K562 (cell line): ENCODE results near the gene PPFIA3. TPM values are rescaled to one million over a fixed set of nuclear protein-coding genes. Genes with fewer than 3 reads are reported as not detected.

Source experiments
- ATAC-seq: fragments of 200-7000 bp; cut with Tn5 transposase; 3 replicates; pipeline ENCODE4 v1.9.1; 2020; ENCODE audit warnings: moderate library complexity
- BruUV-seq: library from RNA; stranded (reverse); fragments of 400-500 nt; replicated peaks from 2 replicates; lab custom pipeline; 2021; lab: Mats Ljungman, UMichigan
- CTCF ChIA-PET: fragments of 300-600 bp; formaldehyde crosslinking; extraction: SDS; loops from one replicate; lab custom pipeline; 2021; ENCODE audit warnings: low intra/inter-chr PET ratio; lab: Yijun Ruan, JAX
- POLR2A ChIA-PET: fragments of 300-600, 350-650 bp; sonication (Branson Sonifier 250); formaldehyde crosslinking; extraction: SDS; loops from one replicate; lab custom pipeline; 2021; ENCODE audit warnings: antibody characterized with exemption, inconsistent platforms; lab: Yijun Ruan, JAX
- DNase-seq, 4 experiments: peaks; one replicate each; pipeline versions ENCODE4 v3.0.0 to v3.0.0-alpha.2; 2011 to 2018; ENCODE audit warnings: low spot score in 3 of 4, mixed read lengths in 3 of 4; ENCODE audit errors: extremely low read depth in 1 of 4
- FAIRE-seq: peaks from 2 replicates; lab custom pipeline; 2011; peaks lifted over from hg19 to GRCh38; lab: Jason Lieb, UNC
- H2AFZ ChIP-seq: 2 replicates; pipeline ENCODE4 v1.6.0; 2011; ENCODE audit warnings: low read depth, low read length, control low read depth, inconsistent platforms
- H3K27ac ChIP-seq: fragments of 200-600 bp; 3 replicates; pipeline ENCODE4 v1.8.0; 2011; ENCODE audit warnings: low read depth, mild to moderate bottlenecking, control low read depth, inconsistent platforms, low read length, moderate library complexity, mixed read lengths; ENCODE audit errors: extremely low read depth
- H3K27me3 ChIP-seq, 2 experiments: fragments of 300-600 bp in 1 of 2; 2 replicates in 1 of 2; 3 replicates in 1 of 2; pipeline versions ENCODE4 v1.6.0 to v1.8.0; 2011; ENCODE audit warnings: inconsistent platforms in 2 of 2, low read length in 2 of 2, mild to moderate bottlenecking in 1 of 2, mixed read lengths in 1 of 2, moderate library complexity in 1 of 2; ENCODE audit not compliant: control insufficient read depth in 2 of 2, insufficient read depth in 2 of 2
- H3K36me3 ChIP-seq: fragments of 300-600 bp; 3 replicates; pipeline ENCODE4 v1.8.0; 2011; ENCODE audit warnings: mild to moderate bottlenecking, low read length, inconsistent platforms; ENCODE audit not compliant: control insufficient read depth, insufficient read depth
- H3K4me1 ChIP-seq, 2 experiments: fragments of 200-600 bp in 1 of 2; replicated peaks in 1 of 2; 2 replicates in 1 of 2; 3 replicates in 1 of 2; pipeline versions ENCODE4 v1.5.1 to v1.8.0; 2011; ENCODE audit warnings: inconsistent platforms in 2 of 2, low read length in 2 of 2, mild to moderate bottlenecking in 1 of 2, mixed read lengths in 1 of 2, moderate library complexity in 1 of 2; ENCODE audit not compliant: control insufficient read depth in 2 of 2, insufficient read depth in 2 of 2
- H3K4me2 ChIP-seq: 2 replicates; pipeline ENCODE4 v1.6.1; 2011; ENCODE audit warnings: low read length, control low read depth, inconsistent platforms, mixed read lengths; ENCODE audit not compliant: insufficient read depth
- H3K4me3 ChIP-seq: fragments of 200-600 bp; sonication (generic), shearing (Covaris generic); 2 replicates; pipeline ENCODE4 v1.5.1; 2016; ENCODE audit warnings: control low read depth, inconsistent platforms
- H3K79me2 ChIP-seq: fragments of 200-600 bp; 3 replicates; pipeline ENCODE4 v1.8.0; 2011; ENCODE audit warnings: low read length, inconsistent platforms; ENCODE audit not compliant: control insufficient read depth, insufficient read depth
- H3K9ac ChIP-seq, 2 experiments: 2 replicates each; pipeline versions ENCODE4 v1.6.0 to v1.6.1; 2011; ENCODE audit warnings: low read depth in 2 of 2, low read length in 2 of 2, control low read depth in 1 of 2, inconsistent platforms in 1 of 2, mild to moderate bottlenecking in 1 of 2, mixed read lengths in 1 of 2; ENCODE audit not compliant: insufficient read depth in 1 of 2
- H3K9me1 ChIP-seq: one replicate; pipeline ENCODE4 v1.6.0; 2011; ENCODE audit warnings: inconsistent platforms, mild to moderate bottlenecking, low read length, moderate library complexity; ENCODE audit not compliant: control insufficient read depth, insufficient read depth
- H3K9me3 ChIP-seq: replicated peaks from 2 replicates; pipeline ENCODE4 v1.5.1; 2011; ENCODE audit warnings: low read depth, low read length, inconsistent platforms; ENCODE audit not compliant: control insufficient read depth, insufficient read depth
- H4K20me1 ChIP-seq: replicated peaks from 2 replicates; pipeline ENCODE4 v1.6.1; 2011; ENCODE audit warnings: low read length, inconsistent platforms, mixed read lengths; ENCODE audit not compliant: control insufficient read depth, insufficient read depth
- ATF2 ChIP-seq: sonication (generic); formaldehyde crosslinking; IDR thresholded peaks from 2 replicates; pipeline ENCODE4 v1.8.1; 2022; ENCODE audit warnings: missing genetic modification reagents
- CBFA2T2 ChIP-seq: fragments of 450-650 bp; conservative IDR thresholded peaks from 2 replicates; pipeline ENCODE4 v1.6.1; 2017; ENCODE audit warnings: mild to moderate bottlenecking
- EHMT2 ChIP-seq: fragments of 450-650 bp; IDR thresholded peaks from 2 replicates; pipeline ENCODE4 v1.6.1; 2018; ENCODE audit warnings: antibody characterized with exemption
- MIER1 ChIP-seq: fragments of 450-650 bp; IDR thresholded peaks from 2 replicates; pipeline ENCODE4 v1.6.1; 2016; ENCODE audit warnings: antibody characterized with exemption, mild to moderate bottlenecking, low read depth
- THAP12 ChIP-seq: fragments of 250-450 bp; sonication (Bioruptor Pico); IDR thresholded peaks from 2 replicates; pipeline ENCODE4 v1.9.0; 2021; ENCODE audit warnings: mild to moderate bottlenecking, inconsistent platforms
- WGBS: fragments of 100-300 bp; shearing (Covaris generic); methylation state at CpG from one replicate; pipeline ENCODE4 v1.1.6; 2016; ENCODE audit warnings: low coverage, mixed read lengths; ENCODE audit not compliant: insufficient coverage; ENCODE audit errors: missing lambda C conversion rate; 5-methylcytosine and 5-hydroxymethylcytosine counted together
- in situ Hi-C: fragments of 300-500 bp; cut with MboI; formaldehyde crosslinking; loops from 4 replicates; pipeline ENCODE4 v1.15.0; 2018; ENCODE audit warnings: inconsistent platforms, mixed read lengths
- intact Hi-C: fragments of 100-400 bp; cut with micrococcal nuclease; formaldehyde crosslinking; loops from 2 replicates; pipeline ENCODE4 v1.14.2; 2022
- polyA plus RNA-seq, 8 experiments: library from polyadenylated mRNA; depleted of rRNA in 4 of 8; stranded (reverse) in 5 of 8; unstranded in 3 of 8; fragments of >200 nt; fragmentation: Nextera tagmentation in 2 of 8; fragmentation: Illumina TruSeq in 1 of 8; extraction: Ambion mirVana in 2 of 8; extraction: Trizol in 1 of 8; gene quantifications; 2 replicates each; pipeline versions ENCODE4 v1.2.1 to v1.2.3, GENCODE V29; 2011 to 2014; ENCODE audit warnings: inconsistent platforms in 1 of 8, missing spikeins in 1 of 8
- total RNA-seq, 7 experiments: library from RNA; depleted of rRNA in 6 of 7; stranded (reverse); fragments of >200 nt in 6 of 7; fragmentation: Illumina TruSeq in 2 of 7; extraction: Trizol in 2 of 7; gene quantifications; 2 replicates each; pipeline versions ENCODE4 v1.2.1 to v1.2.3, GENCODE V29; 2011 to 2021; ENCODE audit warnings: low replicate concordance in 1 of 7

Gene PPFIA3
- total and polyA plus RNA-seq, 9 of the 15 experiments (the other 6 are each of a cell fraction or from before 2014, with no cell fraction given): 0.10 to 53.0 (median 17.6) TPM

- no peak for TF ChIP-seq CBFA2T2
- TF ChIP-seq THAP12 (CRISPR knock-in tag): peak; percentile 86; the same call in 1 of the 2 replicates
Observed at GRCh38 chr19:49118565-49119410, 556 bp upstream of the PPFIA3 start, which contains the start of gene C19orf73 (continued).

GRCh38 chr19:49120325-49120683 is 960 bp downstream of the PPFIA3 start:
- TF ChIP-seq MIER1 (0 out of 2 replicates have a peak, but pooled peaks have one; percentile 13), ATF2 (CRISPR knock-in tag) (0 out of 2 replicates have a peak, but pooled peaks have one; percentile 3), EHMT2 (no peak)
- TF ChIP-seq, all 486 proteins: peak for 2
- Histone ChIP-seq H3K27ac (no peak overlapping the region), H3K9ac (peak overlapping the region in 1 of 2 experiments; percentile 94; a peak in 2 of 4 replicates), H3K36me3 (peaks cover 11% of the 10 kb centered on the region), H3K9me1 (no peaks in the 10 kb centered on the region), H2AFZ (no peak overlapping the region), H4K20me1 (no peaks in the 10 kb centered on the region; the same call in 1 of the 2 replicates), H3K4me2 (0 out of 2 replicates have a peak overlapping the region, but pooled peaks have one; percentile 64), H3K79me2 (peaks cover 14% of the 10 kb centered on the region; the same call in 2 of the 3 replicates), H3K9me3 (no peaks in the 10 kb centered on the region), H3K4me1 (peaks cover 26 to 58% of the 10 kb centered on the region in 2 experiments), H3K27me3 (no peaks in the 10 kb centered on the region), H3K4me3 (peak overlapping the region; percentile 53; the same call in 1 of the 2 replicates)
- ChIA-PET CTCF (no interaction called here), POLR2A (interaction anchor here (0.6 to 1.4 kb wide), 6 partner anchors 9 to 248 kb away, joined by 3 to 6 read pairs (median 4); partner anchors contain the start of gene PPP1R15A)
- DNase-seq (no peak), ATAC-seq (no peak), FAIRE-seq (no peak)
- no TSS peak for BruUV-seq
- WGBS: 38% methylated on average over 12 of the region's 16 CpGs
- intact Hi-C loops: no loop called here
- in situ Hi-C loops: no loop called here
